Activated T-cell treated with anti-CD3 and anti-CD28 coated beads, Interleukin-2, amount 50 U/mL, for 24 hours (primary cell): ENCODE measurements around the gene FAM170B.

Source experiments
- DNase-seq: peaks from one replicate; pipeline ENCODE4 v3.0.0-alpha.2; 2020
- H3K27ac Mint-ChIP-seq: 2 replicates; pipeline ENCODE4 v1.8.0; 2020; ENCODE audit warnings: mild to moderate bottlenecking, mixed read lengths
- H3K27me3 Mint-ChIP-seq: 2 replicates; pipeline ENCODE4 v1.8.0; 2020; ENCODE audit warnings: mixed read lengths
- H3K36me3 Mint-ChIP-seq: 2 replicates; pipeline ENCODE4 v1.8.0; 2020; ENCODE audit warnings: low read depth, mixed read lengths
- H3K4me1 Mint-ChIP-seq: 2 replicates; pipeline ENCODE4 v1.8.0; 2020; ENCODE audit warnings: low read depth, mixed read lengths
- H3K4me3 Mint-ChIP-seq: 2 replicates; pipeline ENCODE4 v1.8.0; 2020; ENCODE audit warnings: mild to moderate bottlenecking, moderate library complexity, mixed read lengths
- H3K9me3 Mint-ChIP-seq: 2 replicates; pipeline ENCODE4 v1.8.0; 2020; ENCODE audit warnings: mixed read lengths

Gene FAM170B

GRCh38 chr10:49133706-49134248 lies at the start of gene FAM170B:
Gene FAM170B, minus strand, starts transcription at chr10:49134021. Its CDS starts 103 bp downstream, at chr10:49133918.
- Mint-ChIP-seq H3K27me3 (peaks cover 34% of the 10 kb centered on the region), H3K4me1 (no peaks in the 10 kb centered on the region), H3K36me3 (no peaks in the 10 kb centered on the region), H3K27ac (no peak within 1 kb of the TSS), H3K4me3 (no peak within 1 kb of the TSS), H3K9me3 (no peaks in the 10 kb centered on the region)
- DNase-seq, result no peak

DNA sequence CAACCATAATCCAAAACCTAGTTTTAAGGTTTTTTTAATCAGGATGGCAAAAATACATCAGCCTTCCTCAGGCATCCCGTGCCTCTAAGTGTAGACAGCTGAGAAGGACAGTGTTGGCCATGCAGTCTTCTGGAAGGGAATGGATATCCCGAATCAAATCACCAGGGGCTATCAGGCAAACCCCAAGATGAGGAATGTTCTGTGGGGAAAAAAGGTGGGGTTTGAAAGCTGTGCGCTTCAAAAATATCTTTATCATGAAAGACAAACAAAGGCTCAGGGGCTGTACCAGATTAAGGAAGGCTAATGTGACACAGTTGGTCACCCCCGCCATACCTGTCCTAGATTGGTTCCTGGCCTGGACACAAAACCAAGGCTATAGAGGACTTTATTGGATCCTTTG lies 49.0 kb upstream of the FAM170B start:
- Mint-ChIP-seq H3K36me3 (peaks cover 16% of the 10 kb centered on the region), H3K4me1 (peaks cover 63% of the 10 kb centered on the region), H3K27me3 (peaks cover 13% of the 10 kb centered on the region), H3K27ac (peak overlapping the region; percentile 71), H3K4me3 (peak overlapping the region; percentile 8), H3K9me3 (no peaks in the 10 kb centered on the region)
- no peak for DNase-seq

GRCh38 chr10:49180444-49180860 lies 46.6 kb upstream of the FAM170B start:
- peaks cover 80% of the 10 kb centered on the region for H3K4me1 Mint-ChIP-seq
- peak overlapping the region; percentile 93 for H3K27ac Mint-ChIP-seq

GRCh38 chr10:49179699-49180443 lies 46.0 kb upstream of the FAM170B start:
- Mint-ChIP-seq H3K27ac (peak overlapping the region; percentile 93), H3K36me3 (peaks cover 14% of the 10 kb centered on the region), H3K4me1 (peaks cover 81% of the 10 kb centered on the region), H3K9me3 (no peaks in the 10 kb centered on the region), H3K27me3 (peaks cover 7% of the 10 kb centered on the region), H3K4me3 (peak overlapping the region; percentile 15)
- peak; percentile 38 for DNase-seq

More at GRCh38 chr10:49180444-49180860, 46.6 kb upstream of the FAM170B start:
- DNase-seq, result no peak
- peaks cover 14% of the 10 kb centered on the region for H3K36me3 Mint-ChIP-seq
- H3K9me3 Mint-ChIP-seq, result no peaks in the 10 kb centered on the region
- H3K27me3 Mint-ChIP-seq, result peaks cover 5% of the 10 kb centered on the region
- peak overlapping the region; percentile 19 for H3K4me3 Mint-ChIP-seq

GRCh38 chr10:49178489-49179471 lies 45.0 kb upstream of the FAM170B start:
- Mint-ChIP-seq H3K27ac (peak overlapping the region; percentile 94), H3K4me1 (peaks cover 71% of the 10 kb centered on the region), H3K9me3 (no peaks in the 10 kb centered on the region), H3K36me3 (peaks cover 14% of the 10 kb centered on the region), H3K4me3 (no peak overlapping the region), H3K27me3 (peaks cover 7% of the 10 kb centered on the region)
- no peak for DNase-seq

DNA sequence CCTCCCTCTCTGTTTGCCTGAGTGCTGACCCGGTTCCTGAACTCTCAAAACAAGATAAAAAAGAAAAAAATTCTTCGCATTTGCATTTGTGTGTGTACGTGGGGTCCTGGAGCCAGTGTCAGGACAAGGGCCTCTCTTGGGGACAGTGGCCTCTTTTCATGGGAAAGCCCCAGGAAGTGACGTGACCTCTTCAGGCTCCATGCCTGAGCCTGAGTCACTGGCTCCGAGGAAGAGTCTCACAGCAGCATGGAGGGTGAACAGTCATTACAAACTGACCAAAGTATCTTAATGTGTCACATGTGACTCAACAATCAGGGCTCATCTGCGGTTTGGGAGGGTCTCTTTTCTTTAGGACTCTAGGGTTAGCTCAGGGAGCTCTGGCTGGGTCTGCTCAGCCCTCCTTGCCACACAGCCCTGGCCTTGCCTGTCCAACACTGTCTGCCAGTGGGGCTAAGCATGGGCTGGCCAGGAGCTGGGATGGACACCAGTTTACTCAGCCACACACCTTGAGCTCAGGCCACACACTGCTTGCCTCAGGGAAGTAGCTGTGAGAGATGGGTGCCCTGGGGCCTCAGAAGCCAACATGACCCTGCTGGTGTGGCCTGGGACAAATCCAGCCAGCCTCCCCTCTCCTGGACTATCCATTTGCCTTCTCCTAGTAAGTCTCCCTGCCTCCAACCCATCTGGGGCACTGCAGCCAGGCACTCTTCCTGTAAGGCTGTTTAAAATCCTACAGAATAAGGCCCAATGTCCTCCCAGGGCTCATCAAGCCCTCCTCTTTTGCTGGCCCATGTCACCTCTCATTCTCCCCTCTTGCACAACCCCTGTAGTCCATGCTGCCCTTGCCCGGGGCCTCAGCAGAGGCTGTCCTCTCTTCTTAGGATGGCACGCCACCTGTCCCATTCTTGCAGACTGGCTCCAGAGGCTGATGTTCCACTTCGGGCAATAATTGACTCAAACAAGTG lies 43.9 kb upstream of the FAM170B start:
- Mint-ChIP-seq H3K36me3 (peaks cover 14% of the 10 kb centered on the region), H3K4me1 (peaks cover 63% of the 10 kb centered on the region), H3K27me3 (peaks cover 11% of the 10 kb centered on the region), H3K27ac (peak overlapping the region; percentile 94), H3K9me3 (no peaks in the 10 kb centered on the region), H3K4me3 (peak overlapping the region; percentile 58)
- peak; percentile 65 for DNase-seq

GRCh38 chr10:49176310-49177268 lies 42.8 kb upstream of the FAM170B start:
- peaks cover 11% of the 10 kb centered on the region for H3K36me3 Mint-ChIP-seq
- H3K4me3 Mint-ChIP-seq, result peak overlapping the region; percentile 58
- H3K27me3 Mint-ChIP-seq, result peaks cover 9% of the 10 kb centered on the region
- peaks cover 54% of the 10 kb centered on the region for H3K4me1 Mint-ChIP-seq
- DNase-seq, result no peak
- no peaks in the 10 kb centered on the region for H3K9me3 Mint-ChIP-seq
- peak overlapping the region; percentile 94 for H3K27ac Mint-ChIP-seq

DNA sequence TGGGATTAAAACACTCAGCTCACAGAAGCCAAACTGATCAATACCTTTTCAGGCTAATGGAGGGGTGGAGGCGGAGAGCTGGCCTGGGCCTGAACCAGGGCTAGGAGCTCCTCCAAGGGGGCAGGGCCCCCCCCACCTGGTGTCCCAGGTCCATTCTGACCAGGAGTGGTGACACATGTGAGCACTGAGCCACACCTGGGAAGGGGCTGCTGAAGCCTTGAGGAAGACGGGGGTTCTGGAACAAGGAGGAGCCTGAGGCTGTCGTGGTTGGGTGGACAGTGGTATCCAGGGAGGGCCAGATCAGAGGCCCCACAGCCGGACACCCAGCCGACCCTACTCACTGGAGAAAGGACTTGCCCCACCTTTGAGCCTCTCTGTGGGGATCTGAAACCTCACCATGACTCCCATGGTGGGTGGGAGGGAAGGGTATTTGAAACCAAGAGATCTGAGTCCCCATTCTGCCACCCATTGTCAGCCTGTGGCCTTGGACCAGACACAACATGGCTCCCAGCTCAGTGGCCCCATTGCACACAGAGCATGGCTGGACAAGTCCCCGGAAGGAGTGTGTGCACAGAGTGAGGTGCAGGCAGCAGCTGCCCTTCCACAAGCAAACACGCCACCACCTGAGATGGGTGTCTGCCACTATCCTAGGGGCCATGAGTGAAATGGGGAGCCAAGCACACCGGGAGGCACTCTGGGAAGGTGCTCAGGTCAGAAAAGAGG lies 41.9 kb upstream of the FAM170B start:
- peak overlapping the region; percentile 94 for H3K27ac Mint-ChIP-seq
- H3K36me3 Mint-ChIP-seq, result peaks cover 9% of the 10 kb centered on the region
- peaks cover 47% of the 10 kb centered on the region for H3K4me1 Mint-ChIP-seq
- H3K4me3 Mint-ChIP-seq, result no peak overlapping the region
- DNase-seq, result no peak
- no peaks in the 10 kb centered on the region for H3K9me3 Mint-ChIP-seq
- peaks cover 9% of the 10 kb centered on the region for H3K27me3 Mint-ChIP-seq

DNA sequence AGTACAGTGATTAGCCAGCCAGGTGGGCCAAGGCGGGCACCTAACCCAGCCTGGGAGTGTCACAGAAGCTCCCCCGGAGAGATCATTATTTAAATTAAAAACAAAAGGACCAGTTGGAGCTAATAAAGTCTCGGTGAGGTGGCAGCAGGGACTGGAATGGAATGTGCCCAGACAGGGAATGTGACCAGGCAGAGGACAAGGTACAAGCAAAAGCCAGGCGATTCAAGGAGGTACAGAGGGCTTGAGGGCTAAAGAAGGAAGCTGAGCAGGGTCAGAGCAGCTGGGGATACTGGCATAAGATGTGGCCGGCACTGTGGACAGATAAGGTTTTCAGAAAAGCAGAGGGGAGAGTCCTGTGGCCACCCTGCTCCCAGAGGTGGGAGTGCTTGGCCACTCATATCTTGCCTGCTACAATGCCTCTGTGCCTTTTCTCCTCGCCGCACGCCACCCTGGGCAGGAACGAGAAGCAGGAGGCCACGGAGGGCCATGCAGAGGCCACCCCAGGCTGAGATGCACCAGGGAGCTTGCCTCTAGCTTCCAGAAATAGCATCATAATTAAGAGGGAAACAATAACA lies 41.2 kb upstream of the FAM170B start:
- no peak overlapping the region for H3K27ac Mint-ChIP-seq
- H3K27me3 Mint-ChIP-seq, result peaks cover 9% of the 10 kb centered on the region
- H3K4me3 Mint-ChIP-seq, result no peak overlapping the region
- H3K36me3 Mint-ChIP-seq, result peaks cover 9% of the 10 kb centered on the region
- no peak for DNase-seq
- H3K4me1 Mint-ChIP-seq, result peaks cover 39% of the 10 kb centered on the region
- H3K9me3 Mint-ChIP-seq, result no peaks in the 10 kb centered on the region

DNA sequence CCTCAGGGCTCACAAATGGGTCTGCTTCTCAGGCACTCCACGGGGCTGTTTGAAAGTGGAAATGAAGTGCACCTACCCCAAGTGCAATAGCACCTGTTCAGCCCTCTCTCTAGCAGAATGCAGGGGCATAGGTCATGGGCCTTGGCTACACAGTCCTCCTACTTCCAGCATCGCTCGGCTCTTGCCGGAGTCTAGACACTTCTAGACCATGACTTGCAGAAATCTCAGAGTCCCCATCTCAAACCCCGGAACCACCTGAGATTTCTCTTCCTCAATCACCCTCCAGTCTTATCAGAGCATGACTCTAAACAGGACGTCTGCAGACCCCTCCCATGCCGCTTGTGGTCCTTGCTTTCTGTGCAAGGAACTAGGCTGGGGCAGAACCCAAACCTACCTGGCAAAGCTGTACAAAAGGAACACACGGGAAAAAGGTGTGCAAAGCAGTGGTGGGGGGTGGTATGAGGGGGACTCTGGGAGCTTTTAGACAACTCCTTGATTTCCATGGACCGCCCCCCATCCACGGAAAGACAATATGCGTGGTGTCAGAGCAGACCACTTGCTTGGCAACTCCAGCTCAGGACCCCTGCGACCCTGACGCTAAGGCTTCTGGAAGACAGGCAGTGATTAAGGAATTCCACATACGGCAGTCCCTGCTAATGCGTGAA lies 40.6 kb upstream of the FAM170B start:
- no peak for DNase-seq
- Mint-ChIP-seq H3K9me3 (no peaks in the 10 kb centered on the region), H3K27me3 (peaks cover 9% of the 10 kb centered on the region), H3K4me1 (peaks cover 35% of the 10 kb centered on the region), H3K4me3 (no peak overlapping the region), H3K27ac (peak overlapping the region; percentile 29), H3K36me3 (peaks cover 9% of the 10 kb centered on the region)

- no peaks in the 10 kb centered on the region for H3K9me3 Mint-ChIP-seq
- H3K36me3 Mint-ChIP-seq, result peaks cover 7% of the 10 kb centered on the region
- no peak for DNase-seq
- peaks cover 9% of the 10 kb centered on the region for H3K27me3 Mint-ChIP-seq
- peak overlapping the region; percentile 29 for H3K27ac Mint-ChIP-seq
- peaks cover 33% of the 10 kb centered on the region for H3K4me1 Mint-ChIP-seq
- no peak overlapping the region for H3K4me3 Mint-ChIP-seq
Observed at GRCh38 chr10:49173853-49174252, 40.0 kb upstream of the FAM170B start.
